GM23338 (cell line): ENCODE data around the gene SNRNP48. TPM values are rescaled to one million over a fixed set of nuclear protein-coding genes. Genes with fewer than 3 reads are reported as not detected.

Source experiments
- ATAC-seq: fragments of 200-7000 bp; cut with Tn5 transposase; 3 replicates; pipeline ENCODE4 v1.9.1; 2020
- DNase-seq: peaks from one replicate; pipeline ENCODE4 v3.0.0-alpha.2; 2015; ENCODE audit warnings: low spot score
- H2AFZ ChIP-seq: fragments of 200-600 bp; sonication (generic); 2 replicates; pipeline ENCODE4 v1.8.0; 2016; ENCODE audit warnings: antibody characterized with exemption, mild to moderate bottlenecking, moderate library complexity
- H3F3A ChIP-seq: fragments of 200-600 bp; sonication (generic); replicated peaks from 2 replicates; pipeline ENCODE4 v1.8.0; 2017; ENCODE audit warnings: antibody characterized with exemption, mixed run types, low read depth
- H3K27ac ChIP-seq: fragments of 200-600 bp; sonication (generic); 2 replicates; pipeline ENCODE4 v1.6.1; 2016; ENCODE audit warnings: low read depth
- H3K27me3 ChIP-seq: fragments of 200-600 bp; sonication (generic); 2 replicates; pipeline ENCODE4 v1.8.0; 2016; ENCODE audit warnings: mild to moderate bottlenecking, mixed run types, moderate library complexity; ENCODE audit not compliant: insufficient read depth
- H3K36me3 ChIP-seq: fragments of 200-600 bp; sonication (generic); 2 replicates; pipeline ENCODE4 v1.8.0; 2016; ENCODE audit warnings: mild to moderate bottlenecking; ENCODE audit not compliant: insufficient read depth
- H3K4me1 ChIP-seq: fragments of 200-600 bp; sonication (generic); 2 replicates; pipeline ENCODE4 v1.8.0; 2016; ENCODE audit warnings: mild to moderate bottlenecking, moderate library complexity; ENCODE audit not compliant: insufficient read depth
- H3K4me2 ChIP-seq: fragments of 200-600 bp; sonication (generic); 2 replicates; pipeline ENCODE4 v1.7.1; 2017; ENCODE audit warnings: mixed run types
- H3K4me3 ChIP-seq: fragments of 200-600 bp; sonication (generic); 2 replicates; pipeline ENCODE4 v1.6.1; 2016; ENCODE audit warnings: mixed run types
- H3K79me2 ChIP-seq: fragments of 200-600 bp; sonication (generic); replicated peaks from 2 replicates; pipeline ENCODE4 v1.8.0; 2017; ENCODE audit warnings: mild to moderate bottlenecking; ENCODE audit not compliant: insufficient read depth
- H3K9me2 ChIP-seq: fragments of 200-600 bp; sonication (generic); 2 replicates; pipeline ENCODE4 v1.8.0; 2017; ENCODE audit not compliant: insufficient read depth
- H4K20me1 ChIP-seq: fragments of 200-600 bp; sonication (generic); replicated peaks from 2 replicates; pipeline ENCODE4 v1.8.0; 2017; ENCODE audit warnings: mild to moderate bottlenecking; ENCODE audit not compliant: insufficient read depth
- H3K27ac Mint-ChIP-seq: 2 replicates; pipeline ENCODE4 v1.8.0; 2020; ENCODE audit warnings: inconsistent platforms, mild to moderate bottlenecking, moderate library complexity, mixed read lengths
- H3K27me3 Mint-ChIP-seq: 3 replicates; pipeline ENCODE4 v1.8.0; 2022; ENCODE audit warnings: low read depth, mild to moderate bottlenecking, moderate library complexity, mixed read lengths, inconsistent platforms; ENCODE audit not compliant: insufficient read depth, poor library complexity
- H3K36me3 Mint-ChIP-seq: 3 replicates; pipeline ENCODE4 v1.8.0; 2021; ENCODE audit warnings: low read depth, mild to moderate bottlenecking, inconsistent platforms, moderate library complexity, mixed read lengths
- H3K4me1 Mint-ChIP-seq: 3 replicates; pipeline ENCODE4 v1.8.0; 2020; ENCODE audit warnings: mild to moderate bottlenecking, inconsistent platforms, mixed read lengths
- H3K4me3 Mint-ChIP-seq: 3 replicates; pipeline ENCODE4 v1.8.0; 2021; ENCODE audit warnings: moderate library complexity, mild to moderate bottlenecking, inconsistent platforms, mixed read lengths
- H3K9me3 Mint-ChIP-seq: 3 replicates; pipeline ENCODE4 v1.8.0; 2020; ENCODE audit warnings: moderate library complexity, mild to moderate bottlenecking, inconsistent platforms, mixed read lengths
- ETS1 ChIP-seq: IDR thresholded peaks from 2 replicates; pipeline ENCODE4 v1.6.1; 2016; ENCODE audit warnings: antibody characterized with exemption
- EZH2phosphoT487 ChIP-seq: fragments of 200-600 bp; sonication (generic); IDR thresholded peaks from one replicate; pipeline ENCODE4 v1.8.1; 2018; ENCODE audit warnings: antibody characterized with exemption; ENCODE audit not compliant: unreplicated experiment
- NANOG ChIP-seq: IDR thresholded peaks from 2 replicates; pipeline ENCODE4 v1.6.1; 2016; ENCODE audit warnings: antibody characterized with exemption, borderline replicate concordance
- REST ChIP-seq: IDR thresholded peaks from one replicate; pipeline ENCODE4 v1.6.1; 2018; ENCODE audit warnings: antibody characterized with exemption; ENCODE audit not compliant: unreplicated experiment
- STAT1 ChIP-seq: IDR thresholded peaks from one replicate; pipeline ENCODE4 v1.6.1; 2016; ENCODE audit warnings: antibody characterized with exemption; ENCODE audit not compliant: unreplicated experiment
- ZNF331 ChIP-seq: fragments of 250-450 bp; sonication (Bioruptor Pico); IDR thresholded peaks from 2 replicates; pipeline ENCODE4 v1.5.0; 2020; ENCODE audit warnings: low read depth, mild to moderate bottlenecking, moderate library complexity
- ZNF462 ChIP-seq: fragments of 250-450 bp; sonication (Bioruptor Pico); IDR thresholded peaks from 2 replicates; pipeline ENCODE4 v1.5.0; 2020; ENCODE audit warnings: mild to moderate bottlenecking, moderate library complexity
- polyA plus RNA-seq: library from polyadenylated mRNA; unstranded; fragments of >200 nt; fragmentation: Nextera tagmentation; extraction: Ambion mirVana; gene quantifications from 2 replicates; pipeline ENCODE4 v1.2.1, GENCODE V29; 2016
- total RNA-seq: library from RNA; depleted of rRNA; stranded (reverse); fragments of >200 nt; shearing (Covaris generic); gene quantifications from 2 replicates; pipeline ENCODE4 v1.2.3, GENCODE V29; 2014

The SNRNP48 gene
- total and polyA plus RNA-seq, 2 experiments from 2014 or later = 17.2 to 23.9 TPM

- no peak for TF ChIP-seq ZNF462 (CRISPR knock-in tag)
Observed at GRCh38 chr6:7588506-7588905, 1.5 kb upstream of the SNRNP48 start (continued).

- peaks cover 24% of the 10 kb centered on the region for H3K4me1 Mint-ChIP-seq
- no peak for TF ChIP-seq REST
- no peak for TF ChIP-seq ETS1
- TF ChIP-seq ZNF331 (CRISPR knock-in tag) = no peak
- no peak for TF ChIP-seq NANOG
- no peak for TF ChIP-seq STAT1
- TF ChIP-seq EZH2phosphoT487 = no peak
- Histone ChIP-seq H3K9me2 (no peaks in the 10 kb centered on the region), H3K27ac (no peak overlapping the region), H2AFZ (peak overlapping the region; percentile 69; the same call in 1 of the 2 replicates), H3K79me2 (peaks cover 37% of the 10 kb centered on the region), H3K4me2 (peak overlapping the region; percentile 77), H3K36me3 (peaks cover 6% of the 10 kb centered on the region), H3F3A (no peaks in the 10 kb centered on the region), H3K27me3 (no peaks in the 10 kb centered on the region), H4K20me1 (peaks cover 34% of the 10 kb centered on the region), H3K4me3 (peak overlapping the region; percentile 77), H3K4me1 (peaks cover 16% of the 10 kb centered on the region)
- no peaks in the 10 kb centered on the region for H3K9me3 Mint-ChIP-seq
- ATAC-seq (no peak), DNase-seq (no peak)
- H3K36me3 Mint-ChIP-seq = peaks cover 12% of the 10 kb centered on the region
- peak overlapping the region; percentile 97 for H3K4me3 Mint-ChIP-seq
- no peaks in the 10 kb centered on the region for H3K27me3 Mint-ChIP-seq
- no peak overlapping the region; the same call in 1 of the 2 replicates for H3K27ac Mint-ChIP-seq
Observed at GRCh38 chr6:7589221-7589620, 777 bp upstream of the SNRNP48 start.
